ENCODE measurements around the gene CUTC.
"Not testable (repeated sequence)": the region's sequence is repeated elsewhere in the genome, so short reads cannot be mapped to it uniquely, and the experiment has no call there.

The CUTC gene

GRCh38 chr10:99742701-99743100 is 10.7 kb downstream of the CUTC start:
- no peak for DNase-seq (ENCODE audit: low spot score)

GRCh38 chr10:99743841-99744240 is 11.8 kb downstream of the CUTC start:
- no peak for DNase-seq (ENCODE audit: low spot score)

- not testable (repeated sequence) for DNase-seq (ENCODE audit: low spot score)
Measured at GRCh38 chr10:99746166-99746565, 14.1 kb downstream of the CUTC start.

- no peak for DNase-seq (ENCODE audit: low spot score)
Measured at GRCh38 chr10:99748823-99749451, 16.9 kb downstream of the CUTC start.

GRCh38 chr10:99750641-99751040 is 18.6 kb downstream of the CUTC start:
- DNase-seq (ENCODE audit: low spot score) = no peak

GRCh38 chr10:99754670-99755069 is 22.6 kb downstream of the CUTC start:
- no peak for DNase-seq (ENCODE audit: low spot score)

GRCh38 chr10:99756159-99756558 is 24.1 kb downstream of the CUTC start:
- no peak for DNase-seq (ENCODE audit: low spot score)

GRCh38 chr10:99758211-99758891 is 26.3 kb downstream of the CUTC start:
- no peak for DNase-seq (ENCODE audit: low spot score)

GRCh38 chr10:99760321-99760720 is 28.3 kb downstream of the CUTC start:
- DNase-seq (ENCODE audit: low spot score) = no peak

GRCh38 chr10:99761365-99761764 is 29.3 kb downstream of the CUTC start:
- no peak for DNase-seq (ENCODE audit: low spot score)

GRCh38 chr10:99765672-99766301 is 33.8 kb downstream of the CUTC start:
- no peak for DNase-seq (ENCODE audit: low spot score)

- no peak for DNase-seq (ENCODE audit: low spot score)
Measured at GRCh38 chr10:99766302-99766681, 34.3 kb downstream of the CUTC start.

GRCh38 chr10:99767901-99768300 is 35.9 kb downstream of the CUTC start:
- DNase-seq (ENCODE audit: low spot score) = no peak

GRCh38 chr10:99768556-99768955 is 36.5 kb downstream of the CUTC start:
- no peak for DNase-seq (ENCODE audit: low spot score)

GRCh38 chr10:99769706-99770105 is 37.7 kb downstream of the CUTC start:
- DNase-seq (ENCODE audit: low spot score) = no peak

- peak; percentile 11 for DNase-seq (ENCODE audit: low spot score)
Measured at GRCh38 chr10:99770408-99771045, 38.5 kb downstream of the CUTC start.

GRCh38 chr10:99775850-99776249 is 43.8 kb downstream of the CUTC start:
- DNase-seq (ENCODE audit: low spot score) = no peak

- DNase-seq (ENCODE audit: low spot score) = no peak
Measured at GRCh38 chr10:99777918-99778714, 46.1 kb downstream of the CUTC start.

GRCh38 chr10:99779335-99779734 is 47.3 kb downstream of the CUTC start:
- DNase-seq (ENCODE audit: low spot score) = no peak

- DNase-seq (ENCODE audit: low spot score) = no peak
Measured at GRCh38 chr10:99781734-99782429, 49.8 kb downstream of the CUTC start.

- DNase-seq (ENCODE audit: low spot score) = peak; percentile 57
Measured at GRCh38 chr10:99782447-99783286, 50.6 kb downstream of the CUTC start, which contains the start of gene ABCC2. Gene ABCC2 (plus strand): TSS chr10:99782640. CDS start chr10:99782845, 205 bp downstream.

Data from HuH-7 (cell line).